HG02973 (cell line): ENCODE data around the gene CYP21A2.
"Not testable (repeated sequence)": the region's sequence is repeated elsewhere in the genome, so short reads cannot be mapped to it uniquely, and the experiment has no call there.

ENCODE experiments used
- ATAC-seq: cut with Tn5 transposase; IDR thresholded peaks from one replicate; pipeline ENCODE4 v1.9.1; 2021; ENCODE audit warnings: moderate library complexity; ENCODE audit not compliant: unreplicated experiment

The CYP21A2 gene

GRCh38 chr6:32052626-32053025 is 14.4 kb downstream of the CYP21A2 start:
- not testable (repeated sequence) for ATAC-seq

- ATAC-seq = not testable (repeated sequence)
These were observed 15.1 kb downstream of the CYP21A2 start for GRCh38 chr6:32053314-32053713.

DNA sequence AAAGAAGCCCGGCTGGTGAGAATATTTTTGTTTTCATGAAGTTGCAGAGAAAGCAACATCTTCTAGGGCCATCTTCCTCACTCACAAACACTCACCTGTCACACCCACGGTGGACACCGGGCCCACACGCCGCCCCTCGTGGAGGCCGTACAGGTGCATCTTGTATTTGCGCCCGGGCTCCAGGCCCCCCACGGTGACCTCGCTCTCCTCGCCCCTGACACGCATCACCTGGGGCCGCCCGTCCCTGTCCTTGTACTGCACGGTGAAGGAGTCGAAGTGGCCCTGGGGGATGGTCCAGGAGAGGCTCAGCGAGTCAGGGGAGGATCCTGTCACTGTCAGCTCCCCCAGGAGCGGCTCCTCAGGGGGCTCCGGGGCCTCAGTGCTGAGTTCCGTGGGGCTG is 17.5 kb downstream of the CYP21A2 start:
- ATAC-seq = not testable (repeated sequence)

- ATAC-seq = no peak
These were observed 18.0 kb downstream of the CYP21A2 start for GRCh38 chr6:32056254-32056653.

GRCh38 chr6:32057966-32058365 is 19.8 kb downstream of the CYP21A2 start:
- ATAC-seq = no peak

GRCh38 chr6:32058511-32058963 is 20.3 kb downstream of the CYP21A2 start:
- ATAC-seq = no peak

DNA sequence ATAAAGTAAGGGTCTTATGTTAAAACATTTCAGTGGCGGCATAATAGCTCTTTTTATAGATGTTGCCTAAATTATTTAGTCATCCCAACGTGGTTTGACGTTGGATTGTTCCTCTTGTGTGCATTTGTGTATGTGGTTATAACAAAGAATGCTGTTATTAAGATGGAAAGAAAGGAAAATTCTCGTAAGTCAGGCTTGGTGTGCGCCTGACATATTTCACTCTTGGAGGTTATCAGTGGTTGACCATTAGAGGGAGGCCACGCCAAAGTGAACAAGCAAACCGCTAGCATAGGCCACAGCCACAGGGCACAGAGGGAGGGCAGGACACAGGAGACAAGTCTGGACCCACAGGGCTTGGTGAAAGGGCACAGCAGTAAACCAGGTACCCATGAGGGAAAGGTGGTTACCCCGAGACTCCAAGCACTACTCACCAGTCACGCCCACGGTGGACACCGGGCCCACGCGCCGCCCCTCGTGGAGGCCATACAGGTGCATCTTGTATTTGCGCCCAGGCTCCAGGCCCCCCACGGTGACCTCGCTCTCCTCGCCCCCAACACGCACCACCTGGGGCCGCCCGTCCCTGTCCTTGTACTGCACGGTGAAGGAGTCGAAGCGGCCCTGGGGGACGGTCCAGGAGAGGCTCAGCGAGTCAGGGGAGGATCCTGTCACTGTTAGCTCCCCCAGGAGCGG is 22.9 kb downstream of the CYP21A2 start:
- ATAC-seq = no peak

DNA sequence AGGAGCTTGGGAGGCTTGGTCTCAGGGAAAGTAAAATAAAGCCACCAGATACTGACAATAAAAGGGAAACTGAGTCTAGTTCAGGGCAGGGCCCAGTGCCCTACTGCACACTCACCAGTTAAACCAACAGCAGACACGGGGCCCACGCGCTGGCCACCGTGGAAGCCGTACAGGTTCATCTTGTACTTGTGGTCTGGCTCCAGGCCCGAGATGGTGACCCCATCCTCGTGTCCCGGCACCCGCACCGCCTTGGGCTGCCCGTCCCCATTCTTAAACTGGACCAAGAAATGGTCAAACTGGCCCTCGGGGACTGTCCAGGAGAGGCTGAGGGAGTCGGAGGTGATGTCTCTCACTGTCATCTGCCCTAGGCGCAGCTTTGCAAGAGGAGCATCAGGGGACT is 26.5 kb downstream of the CYP21A2 start:
- ATAC-seq = no peak

DNA sequence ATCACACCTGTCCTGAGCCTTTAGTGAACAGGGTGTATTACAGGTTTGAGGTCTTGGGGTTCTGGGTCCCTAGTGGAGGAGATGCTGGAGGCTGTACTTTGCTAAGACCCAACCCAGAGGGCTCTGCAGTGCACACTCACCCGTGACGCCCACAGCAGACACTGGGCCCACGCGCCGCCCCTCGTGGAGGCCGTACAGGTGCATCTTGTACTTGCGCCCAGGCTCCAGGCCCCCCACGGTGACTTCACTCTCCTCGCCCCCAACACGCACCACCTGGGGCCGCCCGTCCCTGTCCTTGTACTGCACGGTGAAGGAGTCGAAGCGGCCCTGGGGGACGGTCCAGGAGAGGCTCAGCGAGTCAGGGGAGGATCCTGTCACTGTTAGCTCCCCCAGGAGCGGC is 29.3 kb downstream of the CYP21A2 start:
- ATAC-seq = not testable (repeated sequence)

DNA sequence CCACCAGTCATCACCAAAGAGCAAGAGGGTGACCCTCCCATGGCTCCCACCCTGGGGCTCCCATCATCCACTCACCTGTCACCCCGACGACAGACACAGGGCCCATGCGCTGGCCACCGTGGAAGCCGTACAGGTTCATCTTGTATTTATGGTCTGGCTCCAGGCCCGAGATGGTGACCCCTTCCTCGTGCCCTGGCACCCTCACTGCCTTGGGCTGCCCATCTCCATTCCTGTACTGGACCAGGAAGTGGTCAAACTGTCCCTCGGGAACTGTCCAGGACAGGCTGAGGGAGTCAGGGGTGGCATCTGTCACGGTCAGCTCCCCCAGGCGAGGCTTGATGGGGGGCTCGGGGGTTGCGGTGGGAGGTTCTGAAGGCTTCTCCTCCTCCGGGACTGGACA is 30.1 kb downstream of the CYP21A2 start:
- not testable (repeated sequence) for ATAC-seq

- no peak for ATAC-seq
These were observed 30.7 kb downstream of the CYP21A2 start for GRCh38 chr6:32068867-32069266.

- ATAC-seq = no peak
These were observed 31.2 kb downstream of the CYP21A2 start for GRCh38 chr6:32069460-32069859.

- no peak for ATAC-seq
These were observed 31.8 kb downstream of the CYP21A2 start for GRCh38 chr6:32069878-32070515.

GRCh38 chr6:32070814-32071543 is 32.8 kb downstream of the CYP21A2 start:
- no peak for ATAC-seq

GRCh38 chr6:32073101-32073500 is 34.9 kb downstream of the CYP21A2 start:
- no peak for ATAC-seq

DNA sequence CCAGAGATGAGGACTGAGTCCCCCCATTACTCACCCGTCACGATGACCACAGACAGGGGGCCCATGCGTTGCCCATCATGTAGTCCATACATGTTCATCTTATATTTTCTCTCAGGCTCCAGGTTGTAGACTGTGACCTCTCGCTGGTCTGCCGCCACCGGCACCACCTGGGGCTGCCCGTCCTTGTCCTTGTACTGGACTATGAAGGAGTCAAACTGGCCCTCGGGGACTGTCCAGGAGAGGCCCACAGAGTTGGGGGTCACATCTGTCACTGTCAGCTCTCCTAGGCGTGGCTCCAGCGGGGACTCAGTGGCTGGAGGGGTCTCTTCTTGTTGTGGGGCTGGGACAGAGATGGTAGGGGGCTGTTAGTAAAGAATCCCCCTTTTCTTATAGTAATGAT is 35.4 kb downstream of the CYP21A2 start:
- no peak for ATAC-seq

DNA sequence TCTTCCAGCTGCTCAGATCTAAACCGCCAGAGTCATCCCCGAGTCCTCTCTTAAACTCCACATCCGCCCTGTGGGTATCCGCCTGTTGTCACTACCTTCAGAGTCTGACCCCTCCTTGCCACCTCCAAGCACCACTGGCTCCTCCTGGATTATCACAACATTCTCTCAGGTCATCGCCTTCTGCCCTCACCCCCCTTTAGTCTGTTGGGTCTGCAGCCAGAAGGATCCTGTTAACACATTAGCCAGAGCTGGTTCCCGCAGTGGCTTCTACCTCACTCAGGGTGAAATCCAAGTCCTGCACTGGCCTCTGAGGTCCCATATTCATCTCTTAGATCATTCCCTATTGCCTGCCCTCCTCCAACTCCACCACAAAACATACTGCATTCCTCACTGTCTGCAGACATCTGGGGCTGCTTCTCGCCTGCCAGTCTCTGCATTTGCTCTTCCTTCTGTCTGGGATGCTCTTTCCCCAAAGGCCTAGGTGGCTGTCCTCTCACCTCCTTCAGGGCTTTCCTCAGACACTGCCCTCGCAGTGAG is 36.8 kb downstream of the CYP21A2 start:
- ATAC-seq = no peak

GRCh38 chr6:32075781-32076180 is 37.6 kb downstream of the CYP21A2 start:
- ATAC-seq = no peak

DNA sequence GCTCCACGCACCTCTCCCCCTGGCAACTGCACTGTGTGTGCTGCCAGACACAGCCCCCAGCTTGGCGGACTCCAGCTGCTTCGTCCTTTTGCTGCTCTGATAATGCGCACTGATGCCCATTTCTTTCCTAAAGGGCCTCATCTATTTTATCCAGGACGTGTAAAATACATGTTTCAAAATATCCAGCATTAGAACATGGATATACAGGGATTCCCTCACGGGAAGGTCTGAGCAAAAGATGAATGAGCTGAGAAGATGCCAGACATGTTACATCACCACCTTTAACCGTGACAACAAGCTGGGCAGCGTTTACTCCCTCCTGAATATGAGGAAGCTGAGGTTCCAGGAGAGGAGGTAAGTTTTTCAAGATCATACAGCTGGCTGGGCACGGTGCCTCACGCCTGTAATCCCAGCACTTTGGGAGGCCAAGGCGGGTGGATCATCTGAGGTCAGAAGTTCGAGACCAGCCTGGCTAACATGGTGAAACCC is 38.1 kb downstream of the CYP21A2 start:
- no peak for ATAC-seq

- ATAC-seq = no peak
These were observed 41.5 kb downstream of the CYP21A2 start for GRCh38 chr6:32079566-32080290.
